ENCODE results near the gene KRTAP4-7. TPM values are rescaled to one million over a fixed set of nuclear protein-coding genes. Genes with fewer than 3 reads are reported as not detected.
"Not testable (repeated sequence)": the region's sequence is repeated elsewhere in the genome, so short reads cannot be mapped to it uniquely, and the experiment has no call there.

KRTAP4-7 gene
- total and polyA plus RNA-seq, 2 of the 4 experiments (the other 2 are of a cell fraction): not detected

- Histone ChIP-seq H4K8ac (ENCODE audit: low read depth in 2 of 2, low read length in 2 of 2) (peak overlapping the region; percentile 56 to 70; a peak in 2 of 4 replicates), H2AK5ac (ENCODE audit: low read depth, low read length) (no peak overlapping the region), H2AK9ac (replicated peaks; ENCODE audit: low read depth, low read length, poor library complexity) (no peak overlapping the region), H3K9ac (ENCODE audit: low read depth, low read length) (no peak overlapping the region), H3K14ac (replicated peaks; ENCODE audit: low read depth, low read length) (peak overlapping the region; percentile 37; the same call in 1 of the 2 replicates), H2BK5ac (ENCODE audit: low read depth, low read length, poor library complexity, severe bottlenecking) (peak overlapping the region; percentile 89), H3K4me3 (ENCODE audit: insufficient read depth, low read depth, low read length) (no peak overlapping the region), H4K91ac (ENCODE audit: insufficient read depth, low read depth, low read length) (no peak overlapping the region), H2BK20ac (ENCODE audit: low read depth, low read length) (peak overlapping the region; percentile 61; the same call in 1 of the 2 replicates), H4K20me1 (ENCODE audit: insufficient read depth, low read length) (no peaks in the 10 kb centered on the region), H2BK120ac (ENCODE audit: low read depth, low read length) (peak overlapping the region; percentile 80), H3K4me1 (ENCODE audit: control insufficient read depth, insufficient read depth, low read length) (no peaks in the 10 kb centered on the region; the same call in 1 of the 2 replicates), H3K4me2 (ENCODE audit: low read depth, low read length) (no peak overlapping the region), H2BK15ac (ENCODE audit: low read depth, low read length) (peak overlapping the region; percentile 70; the same call in 1 of the 3 replicates), H3K79me1 (ENCODE audit: low read depth in 1 of 2, low read length in 2 of 2) (no peaks in the 10 kb centered on the region), H3K18ac (ENCODE audit: low read depth, low read length) (peak overlapping the region; percentile 98; the same call in 1 of the 2 replicates), H3K9me1 (ENCODE audit: insufficient read depth, low read length) (no peaks in the 10 kb centered on the region; the same call in 1 of the 2 replicates), H3K27me3 (ENCODE audit: control insufficient read depth, insufficient read depth, low read length) (no peaks in the 10 kb centered on the region), H2AFZ (replicated peaks; ENCODE audit: low read length, poor library complexity) (no peak overlapping the region), H3K9me3 (ENCODE audit: control insufficient read depth, insufficient read depth, low read length) (no peaks in the 10 kb centered on the region), H3K4ac (ENCODE audit: low read depth, low read length) (peak overlapping the region; percentile 77; the same call in 1 of the 2 replicates), H3K23ac (ENCODE audit: low read depth, low read length) (no peak overlapping the region), H4K5ac (ENCODE audit: low read depth, low read length) (peak overlapping the region; percentile 95; the same call in 1 of the 2 replicates), H3K27ac (ENCODE audit: insufficient read depth, low read length) (peak overlapping the region; percentile 35), H3K36me3 (ENCODE audit: control insufficient read depth, insufficient read depth, low read length) (no peaks in the 10 kb centered on the region), H3K56ac (ENCODE audit: extremely low read depth, insufficient read depth, low read length) (no peak overlapping the region)
- dilution Hi-C loops (cut with HindIII; ENCODE audit: low sequenced_read_pairs, unreplicated experiment) (no loop called here), in situ Hi-C loops (cut with MboI; ENCODE audit: low sequenced_read_pairs) (no loop called here), intact Hi-C loops (cut with micrococcal nuclease) (no loop called here)
- ChIA-PET CTCF (no interaction called here), POLR2A (ENCODE audit: unreplicated experiment) (no interaction called here)
- peak; percentile 78 for TF ChIP-seq MAFK (IDR thresholded peaks at IDR 0.05; ENCODE audit: low read depth, low read length)
- TF ChIP-seq POLR2A (IDR thresholded peaks at IDR 0.05; ENCODE audit: low read depth, low read length): no peak
- peak; percentile 31 for ATAC-seq (ENCODE audit: low read depth)
- BruUV-seq (replicated peaks): no TSS peak
- WGBS, 2 experiments (ENCODE audit: extremely low coverage in 2 of 2, insufficient read length in 1 of 2): no CpG with 5 or more reads among the region's 4 CpGs
- peak; percentile 35 for DNase-seq
Measured at GRCh38 chr17:41082626-41083025, 1.3 kb upstream of the KRTAP4-7 start.

GRCh38 chr17:41083427-41083826, 523 bp upstream of the KRTAP4-7 start:
- dilution Hi-C loops (cut with HindIII; ENCODE audit: low sequenced_read_pairs, unreplicated experiment); H3K4me1 ChIP-seq (ENCODE audit: control insufficient read depth, insufficient read depth, low read length); BruUV-seq (replicated peaks); H4K20me1 ChIP-seq (ENCODE audit: insufficient read depth, low read length); H3K4me3 ChIP-seq (ENCODE audit: insufficient read depth, low read depth, low read length); H2AK5ac ChIP-seq (ENCODE audit: low read depth, low read length); CTCF ChIA-PET; H3K9ac ChIP-seq (ENCODE audit: low read depth, low read length); POLR2A ChIA-PET (ENCODE audit: unreplicated experiment); H3K27ac ChIP-seq (ENCODE audit: insufficient read depth, low read length); intact Hi-C loops (cut with micrococcal nuclease); H3K27me3 ChIP-seq (ENCODE audit: control insufficient read depth, insufficient read depth, low read length); H2BK15ac ChIP-seq (ENCODE audit: low read depth, low read length); H3K36me3 ChIP-seq (ENCODE audit: control insufficient read depth, insufficient read depth, low read length); H2AK9ac ChIP-seq (replicated peaks; ENCODE audit: low read depth, low read length, poor library complexity); H3K79me1 ChIP-seq (ENCODE audit: low read depth in 1 of 2, low read length in 2 of 2); in situ Hi-C loops (cut with MboI; ENCODE audit: low sequenced_read_pairs); H3K9me1 ChIP-seq (ENCODE audit: insufficient read depth, low read length); H3K9me3 ChIP-seq (ENCODE audit: control insufficient read depth, insufficient read depth, low read length); H3K56ac ChIP-seq (ENCODE audit: extremely low read depth, insufficient read depth, low read length); H2AFZ ChIP-seq (replicated peaks; ENCODE audit: low read length, poor library complexity): not testable (repeated sequence)
- H3K4ac ChIP-seq (ENCODE audit: low read depth, low read length): peak overlapping the region; percentile 50; the same call in 1 of the 2 replicates
- no CpG with 5 or more reads among the region's 2 CpGs for WGBS, 2 experiments (ENCODE audit: extremely low coverage in 2 of 2, insufficient read length in 1 of 2)
- peak overlapping the region; percentile 74 to 79; a peak in 3 of 4 replicates for H4K8ac ChIP-seq (ENCODE audit: low read depth in 2 of 2, low read length in 2 of 2)
- H2BK20ac ChIP-seq (ENCODE audit: low read depth, low read length): peak overlapping the region; percentile 77
- H3K4me2 ChIP-seq (ENCODE audit: low read depth, low read length): peak overlapping the region; percentile 59; the same call in 1 of the 2 replicates
- H4K5ac ChIP-seq (ENCODE audit: low read depth, low read length): peak overlapping the region; percentile 42; the same call in 1 of the 2 replicates
- 0 out of 2 replicates have a peak overlapping the region, but pooled peaks have one; percentile 37 for H3K14ac ChIP-seq (replicated peaks; ENCODE audit: low read depth, low read length)
- H2BK120ac ChIP-seq (ENCODE audit: low read depth, low read length): peak overlapping the region; percentile 76; the same call in 1 of the 2 replicates
- peak overlapping the region; percentile 89 for H4K91ac ChIP-seq (ENCODE audit: insufficient read depth, low read depth, low read length)
- peak overlapping the region; percentile 95 for H2BK5ac ChIP-seq (ENCODE audit: low read depth, low read length, poor library complexity, severe bottlenecking)
- peak overlapping the region; percentile 69; the same call in 1 of the 2 replicates for H3K18ac ChIP-seq (ENCODE audit: low read depth, low read length)
- H3K23ac ChIP-seq (ENCODE audit: low read depth, low read length): peak overlapping the region; percentile 45; the same call in 1 of the 2 replicates
- DNase-seq (peak; percentile 41), ATAC-seq (ENCODE audit: low read depth) (peak; percentile 91)
